Measurements from ENCODE around the gene SMC6.

SMC6 gene

GRCh38 chr2:17644997-17645720 is 108.5 kb downstream of the SMC6 start:
- DNase-seq = no peak

- no peak for DNase-seq
Measured at GRCh38 chr2:17643031-17643615, 110.5 kb downstream of the SMC6 start.

- no peak for DNase-seq
Measured at GRCh38 chr2:17640406-17640805, 113.2 kb downstream of the SMC6 start.

GRCh38 chr2:17638196-17638743 is 115.3 kb downstream of the SMC6 start:
- DNase-seq = no peak

- DNase-seq = no peak
Measured at GRCh38 chr2:17637131-17637906, 116.3 kb downstream of the SMC6 start.

- DNase-seq = no peak
Measured at GRCh38 chr2:17636257-17636656, 117.4 kb downstream of the SMC6 start.

- DNase-seq = peak; percentile 44
Measured at GRCh38 chr2:17634997-17635396, 118.6 kb downstream of the SMC6 start.

GRCh38 chr2:17630089-17630488 is 123.5 kb downstream of the SMC6 start:
- no peak for DNase-seq

- no peak for DNase-seq
Measured at GRCh38 chr2:17628349-17629261, 125.0 kb downstream of the SMC6 start.

- DNase-seq = no peak
Measured at GRCh38 chr2:17627434-17627833, 126.2 kb downstream of the SMC6 start.

GRCh38 chr2:17626986-17627385 is 126.6 kb downstream of the SMC6 start:
- DNase-seq = no peak

- no peak for DNase-seq
Measured at GRCh38 chr2:17625446-17625845, 128.2 kb downstream of the SMC6 start.

- DNase-seq = no peak
Measured at GRCh38 chr2:17621781-17622180, 131.8 kb downstream of the SMC6 start.

GRCh38 chr2:17620841-17621240 is 132.8 kb downstream of the SMC6 start:
- no peak for DNase-seq

- no peak for DNase-seq
Measured at GRCh38 chr2:17620280-17620679, 133.3 kb downstream of the SMC6 start.

- DNase-seq = no peak
Measured at GRCh38 chr2:17617955-17618354, 135.7 kb downstream of the SMC6 start.

GRCh38 chr2:17617516-17617915 is 136.1 kb downstream of the SMC6 start:
- DNase-seq = no peak

GRCh38 chr2:17616405-17616804 is 137.2 kb downstream of the SMC6 start:
- DNase-seq = no peak

- no peak for DNase-seq
Measured at GRCh38 chr2:17615728-17616351, 137.8 kb downstream of the SMC6 start.

GRCh38 chr2:17615147-17615546 is 138.5 kb downstream of the SMC6 start:
- DNase-seq = no peak

GRCh38 chr2:17614174-17614930 is 139.3 kb downstream of the SMC6 start:
- DNase-seq = no peak
